ENCODE data around the gene CAMSAP3.
A peak's percentile ranks its signal among the peaks of the same experiment; 100 is the strongest.

The CAMSAP3 gene

GRCh38 chr19:7612282-7613274 is 16.9 kb downstream of the CAMSAP3 start:
- no peak for DNase-seq (ENCODE audit: low spot score)

GRCh38 chr19:7614859-7615741 is 19.4 kb downstream of the CAMSAP3 start:
- DNase-seq (ENCODE audit: low spot score): no peak

GRCh38 chr19:7617172-7617571 is 21.5 kb downstream of the CAMSAP3 start:
- no peak for DNase-seq (ENCODE audit: low spot score)

GRCh38 chr19:7617735-7618134 is 22.1 kb downstream of the CAMSAP3 start:
- no peak for DNase-seq (ENCODE audit: low spot score)

GRCh38 chr19:7618348-7618747 is 22.7 kb downstream of the CAMSAP3 start:
- DNase-seq (ENCODE audit: low spot score): no peak

- no peak for DNase-seq (ENCODE audit: low spot score)
These were observed 23.3 kb downstream of the CAMSAP3 start for GRCh38 chr19:7618771-7619510.

- DNase-seq (ENCODE audit: low spot score): no peak
These were observed 24.2 kb downstream of the CAMSAP3 start for GRCh38 chr19:7619671-7620441.

GRCh38 chr19:7620442-7621412 is 25.1 kb downstream of the CAMSAP3 start:
- DNase-seq (ENCODE audit: low spot score): no peak

- DNase-seq (ENCODE audit: low spot score): no peak
These were observed 27.4 kb downstream of the CAMSAP3 start for GRCh38 chr19:7622933-7623685.

- DNase-seq (ENCODE audit: low spot score): no peak
These were observed 28.3 kb downstream of the CAMSAP3 start for GRCh38 chr19:7623725-7624603.

- DNase-seq (ENCODE audit: low spot score): no peak
These were observed 29.1 kb downstream of the CAMSAP3 start for GRCh38 chr19:7624810-7625209.

GRCh38 chr19:7625763-7626372 is 30.2 kb downstream of the CAMSAP3 start:
- DNase-seq (ENCODE audit: low spot score): no peak

GRCh38 chr19:7627166-7627565 is 31.5 kb downstream of the CAMSAP3 start:
- no peak for DNase-seq (ENCODE audit: low spot score)

- DNase-seq (ENCODE audit: low spot score): no peak
These were observed 33.1 kb downstream of the CAMSAP3 start for GRCh38 chr19:7628589-7629311.

- DNase-seq (ENCODE audit: low spot score): peak; percentile 98
These were observed 33.8 kb downstream of the CAMSAP3 start, which contains the start of the genes PET100 and XAB2 for GRCh38 chr19:7629347-7630054. TSS of gene PET100 (plus strand) at chr19:7629793. CDS start at chr19:7629834, 41 bp downstream. TSS of gene XAB2 (minus strand) at chr19:7629545. CDS start at chr19:7629527, 18 bp downstream.

GRCh38 chr19:7631577-7631976 is 35.9 kb downstream of the CAMSAP3 start:
- no peak for DNase-seq (ENCODE audit: low spot score)

Data from LoVo (cell line).